HUES6 (cell line): Measurements from ENCODE around the gene DYSF.

Experiments used
- H3K27ac ChIP-seq: 2 replicates; pipeline ENCODE4 v1.7.0; 2013; ENCODE audit warnings: low read depth, mild to moderate bottlenecking, low read length, inconsistent platforms
- H3K27me3 ChIP-seq: 2 replicates; pipeline ENCODE4 v1.6.1; 2013; ENCODE audit warnings: low read length; ENCODE audit not compliant: control insufficient read depth, insufficient read depth
- H3K36me3 ChIP-seq: 2 replicates; pipeline ENCODE4 v1.6.1; 2013; ENCODE audit warnings: low read length; ENCODE audit not compliant: control insufficient read depth, insufficient read depth
- H3K4me1 ChIP-seq: 2 replicates; pipeline ENCODE4 v1.6.1; 2013; ENCODE audit warnings: low read length; ENCODE audit not compliant: control insufficient read depth, insufficient read depth
- H3K4me3 ChIP-seq: 2 replicates; pipeline ENCODE4 v1.5.1; 2013; ENCODE audit warnings: low read depth, low read length
- H3K9ac ChIP-seq: one replicate; pipeline ENCODE4 v1.6.1; 2013; ENCODE audit warnings: mild to moderate bottlenecking, low read length
- H3K9me3 ChIP-seq: 2 replicates; pipeline ENCODE4 v1.6.1; 2013; ENCODE audit warnings: low read depth, low read length; ENCODE audit not compliant: control insufficient read depth, insufficient read depth

DYSF gene

DNA sequence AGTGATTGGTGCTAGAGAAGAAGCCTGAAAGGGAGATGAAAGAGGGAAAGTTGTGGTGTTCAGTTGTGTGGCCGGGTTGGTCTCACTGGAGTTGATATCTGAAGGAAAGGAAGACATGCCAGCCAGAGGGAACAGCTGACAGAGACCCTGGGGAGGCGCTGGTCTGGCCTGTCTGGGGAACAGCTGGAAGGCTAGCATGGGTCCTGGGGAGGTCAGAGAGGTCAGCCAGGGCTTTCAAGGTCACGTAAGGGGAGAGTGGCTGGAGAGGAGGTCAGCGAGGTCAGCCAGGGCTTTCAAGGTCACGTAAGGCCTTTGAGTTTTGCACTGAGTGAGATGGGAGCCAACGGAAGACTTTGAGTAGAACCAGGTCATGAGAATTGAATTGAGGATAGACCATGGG, 11.0 kb downstream of the DYSF start:
- H3K4me1 ChIP-seq: peaks cover 23% of the 10 kb centered on the region
- no peaks in the 10 kb centered on the region for H3K36me3 ChIP-seq
- no peak overlapping the region for H3K27ac ChIP-seq
- no peaks in the 10 kb centered on the region for H3K9me3 ChIP-seq
- H3K4me3 ChIP-seq: no peak overlapping the region
- H3K9ac ChIP-seq: no peak overlapping the region
- H3K27me3 ChIP-seq: peaks cover 83% of the 10 kb centered on the region

- no peak overlapping the region for H3K27ac ChIP-seq
- no peaks in the 10 kb centered on the region for H3K36me3 ChIP-seq
- H3K9me3 ChIP-seq: no peaks in the 10 kb centered on the region
- H3K9ac ChIP-seq: no peak overlapping the region
- peaks cover 23% of the 10 kb centered on the region for H3K4me1 ChIP-seq
- peaks cover 87% of the 10 kb centered on the region for H3K27me3 ChIP-seq
- H3K4me3 ChIP-seq: peak overlapping the region; percentile 57
Measured at GRCh38 chr2:71465356-71465755, 12.0 kb downstream of the DYSF start.

DNA sequence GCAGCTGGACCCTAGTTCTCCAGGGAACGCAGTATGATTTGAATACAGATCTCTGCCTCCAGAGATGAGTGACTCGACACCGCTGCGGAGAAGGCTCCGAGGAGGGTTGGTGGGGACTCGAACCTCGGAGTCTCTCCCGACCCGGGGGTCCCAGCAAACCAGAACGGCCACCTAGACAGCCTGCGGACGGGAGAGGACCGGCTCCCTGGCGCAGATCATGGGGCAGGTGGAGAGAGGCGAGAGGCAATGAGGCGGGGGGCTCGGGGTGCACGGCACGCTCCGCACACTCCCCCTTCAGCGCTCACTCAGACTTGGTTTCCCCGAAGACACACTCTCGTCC, 12.6 kb downstream of the DYSF start:
- Histone ChIP-seq H3K9ac (peak overlapping the region; percentile 13), H3K9me3 (no peaks in the 10 kb centered on the region), H3K4me1 (peaks cover 22% of the 10 kb centered on the region), H3K4me3 (peak overlapping the region; percentile 57), H3K27ac (no peak overlapping the region), H3K36me3 (no peaks in the 10 kb centered on the region), H3K27me3 (peaks cover 87% of the 10 kb centered on the region)

- Histone ChIP-seq H3K9me3 (no peaks in the 10 kb centered on the region), H3K36me3 (no peaks in the 10 kb centered on the region), H3K27me3 (peaks cover 82% of the 10 kb centered on the region), H3K4me1 (peaks cover 16% of the 10 kb centered on the region; the same call in 1 of the 2 replicates), H3K27ac (no peak overlapping the region), H3K9ac (peak overlapping the region; percentile 45), H3K4me3 (peak overlapping the region; percentile 57)
Measured at GRCh38 chr2:71466301-71467179, 13.2 kb downstream of the DYSF start.

- Histone ChIP-seq H3K4me3 (peak overlapping the region; percentile 57), H3K4me1 (peaks cover 16% of the 10 kb centered on the region; the same call in 1 of the 2 replicates), H3K36me3 (no peaks in the 10 kb centered on the region), H3K27me3 (peaks cover 75% of the 10 kb centered on the region), H3K9ac (no peak overlapping the region), H3K27ac (no peak overlapping the region), H3K9me3 (no peaks in the 10 kb centered on the region)
Measured at GRCh38 chr2:71467180-71467815, 13.9 kb downstream of the DYSF start.

GRCh38 chr2:71468279-71469015, 15.1 kb downstream of the DYSF start:
- no peaks in the 10 kb centered on the region for H3K36me3 ChIP-seq
- peaks cover 63% of the 10 kb centered on the region for H3K27me3 ChIP-seq
- no peak overlapping the region for H3K9ac ChIP-seq
- no peak overlapping the region for H3K27ac ChIP-seq
- H3K4me3 ChIP-seq: no peak overlapping the region
- peaks cover 10% of the 10 kb centered on the region; the same call in 1 of the 2 replicates for H3K4me1 ChIP-seq
- no peaks in the 10 kb centered on the region for H3K9me3 ChIP-seq

- no peaks in the 10 kb centered on the region for H3K9me3 ChIP-seq
- peaks cover 10% of the 10 kb centered on the region; the same call in 1 of the 2 replicates for H3K4me1 ChIP-seq
- peaks cover 51% of the 10 kb centered on the region for H3K27me3 ChIP-seq
- no peak overlapping the region for H3K4me3 ChIP-seq
- H3K9ac ChIP-seq: no peak overlapping the region
- no peaks in the 10 kb centered on the region for H3K36me3 ChIP-seq
- H3K27ac ChIP-seq: no peak overlapping the region
Measured at GRCh38 chr2:71469403-71470398, 16.3 kb downstream of the DYSF start.

DNA sequence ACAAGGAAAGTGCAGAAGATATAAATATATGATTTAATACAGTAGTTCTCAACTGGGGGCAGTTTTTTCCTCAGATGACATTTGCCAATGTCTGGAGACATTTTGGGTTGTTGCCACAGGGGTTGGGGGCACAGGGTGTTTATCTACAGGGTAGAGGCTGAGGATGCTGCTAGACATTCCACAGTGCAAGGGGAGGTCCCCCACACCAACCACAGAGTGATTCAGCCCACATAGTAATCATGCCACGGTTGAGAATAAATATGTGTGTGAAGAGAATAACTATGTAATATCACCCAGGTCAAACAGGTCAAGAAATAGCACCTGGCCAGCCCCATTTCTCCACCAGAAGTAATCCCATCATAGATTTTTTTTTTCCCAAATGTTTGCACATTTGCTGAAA, 17.9 kb downstream of the DYSF start:
- Histone ChIP-seq H3K9ac (no peak overlapping the region), H3K36me3 (no peaks in the 10 kb centered on the region), H3K9me3 (no peaks in the 10 kb centered on the region), H3K4me3 (no peak overlapping the region), H3K27ac (no peak overlapping the region), H3K27me3 (peaks cover 35% of the 10 kb centered on the region), H3K4me1 (peaks cover 8% of the 10 kb centered on the region; the same call in 1 of the 2 replicates)

DNA sequence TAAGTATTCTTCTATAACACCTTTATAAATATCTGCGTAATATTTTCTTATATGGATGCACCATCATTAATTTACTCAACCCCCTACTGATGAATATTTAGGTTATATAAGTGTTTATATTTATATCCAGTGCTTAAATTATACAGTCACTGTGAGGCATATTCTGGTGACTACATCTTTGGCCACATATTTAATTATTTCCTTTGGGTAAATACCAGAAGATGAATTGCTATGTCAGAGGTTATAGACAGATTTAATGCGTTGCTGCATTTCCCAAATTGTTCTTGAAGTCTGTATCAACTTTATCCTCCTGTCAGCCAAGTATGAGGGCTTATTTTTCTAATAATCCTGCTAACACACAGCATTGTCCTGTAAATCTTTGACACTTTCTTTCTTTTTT, 18.7 kb downstream of the DYSF start:
- peaks cover 7% of the 10 kb centered on the region; the same call in 1 of the 2 replicates for H3K4me1 ChIP-seq
- no peak overlapping the region for H3K4me3 ChIP-seq
- H3K36me3 ChIP-seq: no peaks in the 10 kb centered on the region
- H3K27ac ChIP-seq: no peak overlapping the region
- H3K9me3 ChIP-seq: no peaks in the 10 kb centered on the region
- H3K27me3 ChIP-seq: peaks cover 28% of the 10 kb centered on the region
- no peak overlapping the region for H3K9ac ChIP-seq

GRCh38 chr2:71473346-71474031, 20.1 kb downstream of the DYSF start:
- Histone ChIP-seq H3K36me3 (no peaks in the 10 kb centered on the region), H3K9ac (no peak overlapping the region), H3K4me1 (peaks cover 4% of the 10 kb centered on the region; the same call in 1 of the 2 replicates), H3K4me3 (no peak overlapping the region), H3K27ac (no peak overlapping the region), H3K9me3 (no peaks in the 10 kb centered on the region), H3K27me3 (peaks cover 13% of the 10 kb centered on the region)
